SK-N-SH (cell line): ENCODE measurements around the gene PRR18. TPM values are rescaled to one million over a fixed set of nuclear protein-coding genes. Genes with fewer than 3 reads are reported as not detected.

Experiments
- CTCF ChIA-PET: fragments of 300-600, 350-600 bp; formaldehyde crosslinking; extraction: SDS; loops from one replicate; lab custom pipeline; 2021; lab: Yijun Ruan, JAX
- POLR2A ChIA-PET: fragments of 350-600 bp; sonication (Branson Sonifier 250); formaldehyde crosslinking; extraction: SDS; loops from one replicate; lab custom pipeline; 2020; ENCODE audit warnings: antibody characterized with exemption, inconsistent platforms; lab: Yijun Ruan, JAX
- DNase-seq: peaks from one replicate; pipeline ENCODE4 v3.0.0; 2012
- H2AFZ ChIP-seq: fragments of 200-600 bp; sonication (generic); 2 replicates; pipeline ENCODE4 v1.8.1; 2016; ENCODE audit warnings: antibody characterized with exemption, mild to moderate bottlenecking, low read depth
- H3F3A ChIP-seq: fragments of 200-600 bp; sonication (generic); replicated peaks from 2 replicates; pipeline ENCODE3; 2016; ENCODE audit warnings: antibody characterized with exemption, mild to moderate bottlenecking; ENCODE audit not compliant: insufficient read depth
- H3K27ac ChIP-seq, 2 experiments: fragments of 200-500 bp in 1 of 2; fragments of 200-600 bp in 1 of 2; sonication (Bioruptor generic) in 1 of 2; sonication (generic), shearing (Covaris generic) in 1 of 2; 2 replicates each; pipeline versions ENCODE4 v1.5.1 to v1.6.1; 2014 to 2016; ENCODE audit warnings: low read depth in 2 of 2, inconsistent platforms in 1 of 2, low read length in 1 of 2, mild to moderate bottlenecking in 1 of 2, mixed read lengths in 1 of 2
- H3K27me3 ChIP-seq: fragments of 200-600 bp; sonication (generic), shearing (Covaris generic); 2 replicates; pipeline ENCODE4 v1.6.1; 2016; ENCODE audit warnings: mixed run types; ENCODE audit not compliant: insufficient read depth
- H3K36me3 ChIP-seq, 2 experiments: fragments of 200-500 bp in 1 of 2; fragments of 200-600 bp in 1 of 2; sonication (Bioruptor generic) in 1 of 2; sonication (generic) in 1 of 2; replicated peaks in 1 of 2; 2 replicates each; pipeline versions ENCODE3 to v1.5.1; 2014 to 2016; ENCODE audit warnings: low read length in 1 of 2, mild to moderate bottlenecking in 1 of 2; ENCODE audit not compliant: insufficient read depth in 2 of 2, control insufficient read depth in 1 of 2
- H3K4me1 ChIP-seq, 2 experiments: fragments of 200-500 bp in 1 of 2; fragments of 200-600 bp in 1 of 2; sonication (Bioruptor generic) in 1 of 2; sonication (generic), shearing (Covaris generic) in 1 of 2; 2 replicates each; pipeline versions ENCODE4 v1.5.1 to v1.6.1; 2014 to 2016; ENCODE audit warnings: low read depth in 1 of 2, low read length in 1 of 2, mixed run types in 1 of 2; ENCODE audit not compliant: insufficient read depth in 2 of 2, control insufficient read depth in 1 of 2
- H3K4me2 ChIP-seq: fragments of 200-600 bp; sonication (generic), shearing (Covaris generic); 2 replicates; pipeline ENCODE4 v1.6.1; 2017; ENCODE audit warnings: mixed run types
- H3K4me3 ChIP-seq, 2 experiments: fragments of 200-500 bp in 1 of 2; fragments of 200-600 bp in 1 of 2; sonication (Bioruptor generic) in 1 of 2; sonication (generic), shearing (Covaris generic) in 1 of 2; 2 replicates each; pipeline versions ENCODE4 v1.5.1 to v1.8.1; 2014 to 2016; ENCODE audit warnings: low read depth in 2 of 2, inconsistent platforms in 1 of 2, low read length in 1 of 2, mild to moderate bottlenecking in 1 of 2, mixed read lengths in 1 of 2, moderate library complexity in 1 of 2
- H3K79me2 ChIP-seq: fragments of 200-600 bp; sonication (generic); 2 replicates; pipeline ENCODE4 v1.8.1; 2017; ENCODE audit warnings: mild to moderate bottlenecking; ENCODE audit not compliant: insufficient read depth
- H3K9ac ChIP-seq: fragments of 200-600 bp; sonication (generic); 2 replicates; pipeline ENCODE4 v1.6.1; 2017; ENCODE audit warnings: mixed run types
- H3K9me2 ChIP-seq: fragments of 200-600 bp; sonication (generic); 2 replicates; pipeline ENCODE4 v1.6.1; 2017; ENCODE audit warnings: mixed run types
- H3K9me3 ChIP-seq: fragments of 200-600 bp; sonication (generic); 2 replicates; pipeline ENCODE4 v1.6.1; 2017; ENCODE audit warnings: mixed run types, mild to moderate bottlenecking, moderate library complexity
- H4K20me1 ChIP-seq: fragments of 200-600 bp; sonication (generic); 2 replicates; pipeline ENCODE4 v1.6.1; 2017; ENCODE audit warnings: mild to moderate bottlenecking, mixed run types; ENCODE audit not compliant: insufficient read depth
- CHD2 ChIP-seq: fragments of 150-350 bp; IDR thresholded peaks from 2 replicates; pipeline ENCODE4 v1.6.1; 2018; ENCODE audit warnings: low read length; ENCODE audit not compliant: partially characterized antibody
- CTCF ChIP-seq: fragments of 200-600 bp; sonication (generic); IDR thresholded peaks from 2 replicates; pipeline ENCODE4 v1.6.1; 2017; ENCODE audit warnings: antibody characterized with exemption, mild to moderate bottlenecking, moderate library complexity
- ELF1 ChIP-seq: IDR thresholded peaks from 2 replicates; pipeline ENCODE4 v1.4.0; 2012
- EP300 ChIP-seq, 2 experiments: IDR thresholded peaks; 2 replicates each; pipeline versions ENCODE4 v1.4.0 to v1.6.1; 2012; ENCODE audit warnings: borderline replicate concordance in 1 of 2, low read depth in 1 of 2, low read length in 1 of 2
- EZH2phosphoT487 ChIP-seq: fragments of 200-600 bp; sonication (generic); IDR thresholded peaks from 2 replicates; pipeline ENCODE4 v1.6.1; 2017; ENCODE audit warnings: low read depth, mixed run types, mild to moderate bottlenecking, antibody characterized with exemption, moderate library complexity, borderline replicate concordance
- FOSL2 ChIP-seq: IDR thresholded peaks from 2 replicates; pipeline ENCODE4 v1.4.0; 2012; ENCODE audit warnings: low read depth, mild to moderate bottlenecking, moderate library complexity, borderline replicate concordance
- GABPA ChIP-seq: IDR thresholded peaks from 2 replicates; pipeline ENCODE4 v1.4.0; 2012; ENCODE audit warnings: low read depth, mild to moderate bottlenecking
- GATA2 ChIP-seq: sonication (generic); formaldehyde crosslinking; IDR thresholded peaks from 2 replicates; pipeline ENCODE4 v1.5.0; 2020; ENCODE audit warnings: mild to moderate bottlenecking, missing genetic modification reagents
- IRF3 ChIP-seq: fragments of 150-350 bp; IDR thresholded peaks from 2 replicates; pipeline ENCODE4 v1.6.1; 2016; ENCODE audit warnings: mild to moderate bottlenecking, low read depth, low read length
- NFIC ChIP-seq: IDR thresholded peaks from 2 replicates; pipeline ENCODE4 v1.4.0; 2012; ENCODE audit warnings: borderline replicate concordance
- TCF12 ChIP-seq: IDR thresholded peaks from 2 replicates; pipeline ENCODE4 v1.4.0; 2012
- USF2 ChIP-seq: fragments of 150-350 bp; IDR thresholded peaks from 2 replicates; pipeline ENCODE4 v1.6.1; 2017; ENCODE audit warnings: antibody characterized with exemption, low read length, low read depth, borderline replicate concordance
- ZBTB33 ChIP-seq: IDR thresholded peaks from 2 replicates; pipeline ENCODE4 v1.4.0; 2012; ENCODE audit warnings: low read depth, borderline replicate concordance
- WGBS: methylation state at CpG from one replicate; pipeline ENCODE4 v1.1.6; 2017; ENCODE audit warnings: low lambda C conversion rate; 5-methylcytosine and 5-hydroxymethylcytosine counted together
- polyA plus RNA-seq, 3 experiments: library from polyadenylated mRNA; depleted of rRNA; stranded (reverse); fragments of >200 nt; gene quantifications; 2 replicates each; pipeline ENCODE4 v1.2.3, GENCODE V29; 2012

The PRR18 gene
- polyA plus RNA-seq, 1 of the 3 experiments (the other 2 are of a cell fraction), result 0.02 TPM

- TF ChIP-seq IRF3 (no peak), CTCF (no peak), TCF12 (no peak)
Observed at GRCh38 chr6:166301611-166302529, 6.3 kb downstream of the PRR18 start (continued).

GRCh38 chr6:166300357-166300987 lies 7.7 kb downstream of the PRR18 start:
- Histone ChIP-seq H3K4me1 (no peaks in the 10 kb centered on the region), H3K9ac (no peak overlapping the region), H3K4me3 (no peak overlapping the region), H3K9me3 (no peaks in the 10 kb centered on the region), H3K27ac (no peak overlapping the region), H3K27me3 (peaks cover 20% of the 10 kb centered on the region), H3K79me2 (no peaks in the 10 kb centered on the region), H3F3A (no peaks in the 10 kb centered on the region), H2AFZ (no peak overlapping the region), H3K4me2 (no peak overlapping the region), H3K9me2 (no peaks in the 10 kb centered on the region), H4K20me1 (no peaks in the 10 kb centered on the region), H3K36me3 (no peaks in the 10 kb centered on the region)
- CTCF ChIA-PET, result interaction anchor here (1.5 kb wide), 1 partner anchor 13 kb away, joined by 4 read pairs; no protein-coding TSS in a partner anchor
- WGBS, result 57% methylated on average over 9 of the region's 9 CpGs
- TF ChIP-seq EZH2phosphoT487 (no peak), ZBTB33 (no peak), CTCF (no peak), FOSL2 (no peak), GABPA (no peak), TCF12 (no peak), ELF1 (no peak), CHD2 (no peak), USF2 (no peak), EP300 (IDR thresholded peaks at IDR 0.05; ENCODE audit: borderline replicate concordance in 1 of 2, low read depth in 1 of 2, low read length in 1 of 2) (no peak), NFIC (no peak), GATA2 (CRISPR knock-in tag) (no peak)
- POLR2A ChIA-PET, result no interaction called here
- DNase-seq, result no peak
